ENCODE measurements around the gene ENPEP. TPM values are rescaled to one million over a fixed set of nuclear protein-coding genes. Genes with fewer than 3 reads are reported as not detected.

The ENPEP gene
- total and polyA plus RNA-seq, 2 of the 13 experiments (the other 11 are each of a cell fraction or from before 2014, with no cell fraction given), result not detected

- Histone ChIP-seq H3K36me3 (replicated peaks in 1 of 2; ENCODE audit: control insufficient read depth in 1 of 2, insufficient read depth in 2 of 2, low read length in 2 of 2) (no peaks in the 10 kb centered on the region), H3K27me3 (ENCODE audit: control insufficient read depth in 1 of 2, insufficient read depth in 2 of 2, low read length in 2 of 2) (no peaks in the 10 kb centered on the region), H2AFZ (ENCODE audit: low read length) (no peak overlapping the region), H3K4me3 (replicated peaks in 1 of 3; ENCODE audit: insufficient read depth in 1 of 3, low read depth in 2 of 3, low read length in 3 of 3) (no peak overlapping the region), H3K9ac (ENCODE audit: insufficient read depth, low read depth, low read length) (no peak overlapping the region), H3K27ac (ENCODE audit: extremely low read length, insufficient read depth, low read length) (no peak overlapping the region), H3K4me2 (ENCODE audit: low read depth, low read length) (no peak overlapping the region), H3K4me1 (ENCODE audit: insufficient read depth, low read length) (no peaks in the 10 kb centered on the region), H4K20me1 (ENCODE audit: insufficient read depth, low read length) (no peaks in the 10 kb centered on the region), H3K9me3 (ENCODE audit: low read length) (no peaks in the 10 kb centered on the region), H3K79me2 (ENCODE audit: insufficient read depth, low read length) (no peaks in the 10 kb centered on the region)
- FAIRE-seq (no peak), ATAC-seq (no peak), DNase-seq (ENCODE audit: low spot score) (no peak)
- 2% methylated on average over 4 of the region's 4 CpGs for WGBS (ENCODE audit: low lambda C conversion rate)
- ChIA-PET POLR2A (no interaction called here), CTCF (ENCODE audit: low intra/inter-chr PET ratio, low total read pairs) (no interaction called here)
- BruUV-seq (replicated peaks), result no TSS peak
- in situ Hi-C loops (cut with HindIII; ENCODE audit: extremely low pct_ligation_motif_present, low pct_unique_long_range_greater_than_20kb) (no loop called here), intact Hi-C loops (cut with micrococcal nuclease; ENCODE audit: unreplicated experiment) (no loop called here)
- TF ChIP-seq RAD51 (IDR thresholded peaks at IDR 0.05; ENCODE audit: borderline replicate concordance) (no peak), DNMT1 (CRISPR knock-in tag; IDR thresholded peaks at IDR 0.05) (no peak), ZFYVE20 (CRISPR knock-in tag; IDR thresholded peaks at IDR 0.05; ENCODE audit: borderline replicate concordance, low read depth) (no peak)
These were observed 17.3 kb upstream of the ENPEP start for GRCh38 chr4:110458494-110459266.

GRCh38 chr4:110460074-110460746, 15.7 kb upstream of the ENPEP start:
- FAIRE-seq (no peak), ATAC-seq (no peak), DNase-seq (ENCODE audit: low spot score) (no peak)
- Histone ChIP-seq H3K27me3 (ENCODE audit: control insufficient read depth in 1 of 2, insufficient read depth in 2 of 2, low read length in 2 of 2) (no peaks in the 10 kb centered on the region), H2AFZ (ENCODE audit: low read length) (no peak overlapping the region), H4K20me1 (ENCODE audit: insufficient read depth, low read length) (no peaks in the 10 kb centered on the region), H3K27ac (ENCODE audit: extremely low read length, insufficient read depth, low read length) (no peak overlapping the region), H3K9ac (ENCODE audit: insufficient read depth, low read depth, low read length) (no peak overlapping the region), H3K4me1 (ENCODE audit: insufficient read depth, low read length) (no peaks in the 10 kb centered on the region), H3K79me2 (ENCODE audit: insufficient read depth, low read length) (no peaks in the 10 kb centered on the region), H3K4me2 (ENCODE audit: low read depth, low read length) (no peak overlapping the region), H3K4me3 (replicated peaks in 1 of 3; ENCODE audit: insufficient read depth in 1 of 3, low read depth in 2 of 3, low read length in 3 of 3) (no peak overlapping the region), H3K9me3 (ENCODE audit: low read length) (no peaks in the 10 kb centered on the region), H3K36me3 (replicated peaks in 1 of 2; ENCODE audit: control insufficient read depth in 1 of 2, insufficient read depth in 2 of 2, low read length in 2 of 2) (no peaks in the 10 kb centered on the region)
- intact Hi-C loops (cut with micrococcal nuclease; ENCODE audit: unreplicated experiment), result no loop called here
- 10% methylated on average over 5 of the region's 5 CpGs for WGBS (ENCODE audit: low lambda C conversion rate)
- BruUV-seq (replicated peaks), result no TSS peak
- ChIA-PET POLR2A (no interaction called here), CTCF (ENCODE audit: low intra/inter-chr PET ratio, low total read pairs) (no interaction called here)
- in situ Hi-C loops (cut with HindIII; ENCODE audit: extremely low pct_ligation_motif_present, low pct_unique_long_range_greater_than_20kb), result no loop called here
- TF ChIP-seq ZNF704 (CRISPR knock-in tag; IDR thresholded peaks at IDR 0.05; ENCODE audit: borderline replicate concordance) (no peak), RXRB (CRISPR knock-in tag; IDR thresholded peaks at IDR 0.05; ENCODE audit: borderline replicate concordance) (no peak), ZNF609 (CRISPR knock-in tag; IDR thresholded peaks at IDR 0.05; ENCODE audit: borderline replicate concordance) (no peak), ZNF576 (CRISPR knock-in tag; IDR thresholded peaks at IDR 0.05) (no peak), ZEB1 (IDR thresholded peaks at IDR 0.05; ENCODE audit: insufficient replicate concordance, low read depth) (no peak), ZNF180 (CRISPR knock-in tag; IDR thresholded peaks at IDR 0.05; ENCODE audit: borderline replicate concordance, low read depth) (no peak)

All from HepG2 (cell line).